HL-60 (cell line): ENCODE results near the gene CACNA1C.

Experiments used
- CTCF ChIP-seq: IDR thresholded peaks from one replicate; pipeline ENCODE4 v1.5.1; 2011; ENCODE audit warnings: low read length, control low read depth, inconsistent platforms; ENCODE audit not compliant: insufficient read depth
- GABPA ChIP-seq: IDR thresholded peaks from 2 replicates; pipeline ENCODE4 v1.6.1; 2012; ENCODE audit warnings: low read depth
- POLR2AphosphoS5 ChIP-seq: IDR thresholded peaks from 2 replicates; pipeline ENCODE4 v1.6.1; 2012; ENCODE audit warnings: low read depth
- SPI1 ChIP-seq: IDR thresholded peaks from 2 replicates; pipeline ENCODE4 v1.6.1; 2012; ENCODE audit warnings: low read depth, mild to moderate bottlenecking, borderline replicate concordance
- TF ChIP-seq, protein P1 (sequence below): IDR thresholded peaks from 2 replicates; pipeline ENCODE4 v1.6.1; 2012; ENCODE audit warnings: low read depth; ENCODE audit not compliant: insufficient replicate concordance

GRCh38 chr12:2463719-2464118 lies 410.9 kb downstream of the CACNA1C start:
- TF ChIP-seq CTCF (no peak), SPI1 (no peak), POLR2AphosphoS5 (no peak), GABPA (no peak)
- TF ChIP-seq, protein P1, sequence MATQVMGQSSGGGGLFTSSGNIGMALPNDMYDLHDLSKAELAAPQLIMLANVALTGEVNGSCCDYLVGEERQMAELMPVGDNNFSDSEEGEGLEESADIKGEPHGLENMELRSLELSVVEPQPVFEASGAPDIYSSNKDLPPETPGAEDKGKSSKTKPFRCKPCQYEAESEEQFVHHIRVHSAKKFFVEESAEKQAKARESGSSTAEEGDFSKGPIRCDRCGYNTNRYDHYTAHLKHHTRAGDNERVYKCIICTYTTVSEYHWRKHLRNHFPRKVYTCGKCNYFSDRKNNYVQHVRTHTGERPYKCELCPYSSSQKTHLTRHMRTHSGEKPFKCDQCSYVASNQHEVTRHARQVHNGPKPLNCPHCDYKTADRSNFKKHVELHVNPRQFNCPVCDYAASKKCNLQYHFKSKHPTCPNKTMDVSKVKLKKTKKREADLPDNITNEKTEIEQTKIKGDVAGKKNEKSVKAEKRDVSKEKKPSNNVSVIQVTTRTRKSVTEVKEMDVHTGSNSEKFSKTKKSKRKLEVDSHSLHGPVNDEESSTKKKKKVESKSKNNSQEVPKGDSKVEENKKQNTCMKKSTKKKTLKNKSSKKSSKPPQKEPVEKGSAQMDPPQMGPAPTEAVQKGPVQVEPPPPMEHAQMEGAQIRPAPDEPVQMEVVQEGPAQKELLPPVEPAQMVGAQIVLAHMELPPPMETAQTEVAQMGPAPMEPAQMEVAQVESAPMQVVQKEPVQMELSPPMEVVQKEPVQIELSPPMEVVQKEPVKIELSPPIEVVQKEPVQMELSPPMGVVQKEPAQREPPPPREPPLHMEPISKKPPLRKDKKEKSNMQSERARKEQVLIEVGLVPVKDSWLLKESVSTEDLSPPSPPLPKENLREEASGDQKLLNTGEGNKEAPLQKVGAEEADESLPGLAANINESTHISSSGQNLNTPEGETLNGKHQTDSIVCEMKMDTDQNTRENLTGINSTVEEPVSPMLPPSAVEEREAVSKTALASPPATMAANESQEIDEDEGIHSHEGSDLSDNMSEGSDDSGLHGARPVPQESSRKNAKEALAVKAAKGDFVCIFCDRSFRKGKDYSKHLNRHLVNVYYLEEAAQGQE, result no peak
